A673 (cell line): ENCODE results near the gene RAD23A.

Experiments
- EZH2 ChIP-seq: fragments of 200-600 bp; sonication (generic); IDR thresholded peaks from 2 replicates; pipeline ENCODE4 v1.6.1; 2017; ENCODE audit warnings: borderline replicate concordance, low read depth, mild to moderate bottlenecking, mixed read lengths, antibody characterized with exemption, low read length; ENCODE audit not compliant: poor library complexity, severe bottlenecking
- TF ChIP-seq, protein P1 (sequence below): fragments of 300-800, 200-600 bp; sonication (generic); conservative IDR thresholded peaks from 2 replicates; pipeline ENCODE4 v1.5.1; 2017; ENCODE audit warnings: low read depth, mild to moderate bottlenecking, antibody characterized with exemption, low read length, moderate library complexity, mixed read lengths

DNA sequence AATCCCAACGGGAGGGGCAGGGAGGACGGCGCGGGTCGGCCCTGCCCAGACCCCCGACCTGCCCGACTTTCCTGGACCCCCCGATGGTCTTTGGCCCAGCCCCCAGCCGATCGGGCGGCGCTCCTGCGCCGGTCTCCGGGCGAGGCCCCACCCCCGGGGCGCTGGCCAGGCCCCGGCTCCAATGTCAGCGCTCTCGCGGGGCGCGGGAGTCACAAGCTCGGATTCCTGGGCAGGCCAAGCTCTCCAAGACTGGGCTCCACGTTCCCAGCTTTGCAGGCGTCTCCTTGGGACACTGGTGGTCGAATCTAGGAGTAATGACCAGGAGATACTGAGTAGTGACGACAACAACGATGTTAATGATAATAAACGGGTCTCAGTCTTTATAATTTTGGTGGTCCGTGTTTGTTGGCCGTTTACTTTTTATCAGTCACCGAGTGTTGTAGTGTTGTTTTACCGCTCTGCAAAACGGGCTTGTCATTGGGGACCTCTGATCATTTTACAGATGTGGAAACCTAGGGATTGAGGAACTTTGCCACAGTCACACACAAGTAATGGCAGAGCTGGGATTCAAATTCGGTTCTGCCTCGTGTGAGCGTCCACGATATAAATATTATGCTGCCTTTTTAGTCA lies 545 bp downstream of the RAD23A start:
- TF ChIP-seq, protein P1, sequence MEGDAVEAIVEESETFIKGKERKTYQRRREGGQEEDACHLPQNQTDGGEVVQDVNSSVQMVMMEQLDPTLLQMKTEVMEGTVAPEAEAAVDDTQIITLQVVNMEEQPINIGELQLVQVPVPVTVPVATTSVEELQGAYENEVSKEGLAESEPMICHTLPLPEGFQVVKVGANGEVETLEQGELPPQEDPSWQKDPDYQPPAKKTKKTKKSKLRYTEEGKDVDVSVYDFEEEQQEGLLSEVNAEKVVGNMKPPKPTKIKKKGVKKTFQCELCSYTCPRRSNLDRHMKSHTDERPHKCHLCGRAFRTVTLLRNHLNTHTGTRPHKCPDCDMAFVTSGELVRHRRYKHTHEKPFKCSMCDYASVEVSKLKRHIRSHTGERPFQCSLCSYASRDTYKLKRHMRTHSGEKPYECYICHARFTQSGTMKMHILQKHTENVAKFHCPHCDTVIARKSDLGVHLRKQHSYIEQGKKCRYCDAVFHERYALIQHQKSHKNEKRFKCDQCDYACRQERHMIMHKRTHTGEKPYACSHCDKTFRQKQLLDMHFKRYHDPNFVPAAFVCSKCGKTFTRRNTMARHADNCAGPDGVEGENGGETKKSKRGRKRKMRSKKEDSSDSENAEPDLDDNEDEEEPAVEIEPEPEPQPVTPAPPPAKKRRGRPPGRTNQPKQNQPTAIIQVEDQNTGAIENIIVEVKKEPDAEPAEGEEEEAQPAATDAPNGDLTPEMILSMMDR, result no peak
- no peak for TF ChIP-seq EZH2
